ACC112 (cell line): ENCODE results near the gene HTR7.
A peak's percentile ranks its signal among the peaks of the same experiment; 100 is the strongest.
"Not testable (repeated sequence)": the region's sequence is repeated elsewhere in the genome, so short reads cannot be mapped to it uniquely, and the experiment has no call there.

ENCODE experiments used
- H2AFZ ChIP-seq: fragments of 200-600 bp; sonication (generic); one replicate; pipeline ENCODE4 v1.6.0; 2017; ENCODE audit warnings: antibody characterized with exemption, low read length; ENCODE audit not compliant: unreplicated experiment
- H3K27ac ChIP-seq: fragments of 200-600 bp; sonication (generic); 2 replicates; pipeline ENCODE4 v1.5.1; 2014; ENCODE audit warnings: low read depth, mild to moderate bottlenecking, antibody characterized with exemption, low read length, moderate library complexity
- H3K27me3 ChIP-seq: fragments of 200-600 bp; sonication (generic); 2 replicates; pipeline ENCODE4 v1.6.1; 2014; ENCODE audit warnings: mild to moderate bottlenecking, antibody characterized with exemption, low read length, moderate library complexity, mixed read lengths; ENCODE audit not compliant: insufficient read depth
- H3K36me3 ChIP-seq: fragments of 200-600 bp; sonication (generic); 2 replicates; pipeline ENCODE4 v1.6.1; 2016; ENCODE audit warnings: mild to moderate bottlenecking, antibody characterized with exemption, low read length, moderate library complexity, mixed read lengths; ENCODE audit not compliant: insufficient read depth
- H3K4me1 ChIP-seq: fragments of 200-600 bp; sonication (generic); one replicate; pipeline ENCODE4 v1.6.1; 2016; ENCODE audit warnings: low read length, mixed read lengths; ENCODE audit not compliant: insufficient read depth, unreplicated experiment, control insufficient read depth
- H3K4me3 ChIP-seq: fragments of 200-600 bp; sonication (generic); 2 replicates; pipeline ENCODE4 v1.5.1; 2014; ENCODE audit warnings: mild to moderate bottlenecking, low read depth, low read length
- H3K79me2 ChIP-seq: fragments of 200-600 bp; sonication (generic); one replicate; pipeline ENCODE4 v1.6.0; 2016; ENCODE audit warnings: low read length; ENCODE audit not compliant: control insufficient read depth, unreplicated experiment, insufficient read depth

The HTR7 gene

DNA sequence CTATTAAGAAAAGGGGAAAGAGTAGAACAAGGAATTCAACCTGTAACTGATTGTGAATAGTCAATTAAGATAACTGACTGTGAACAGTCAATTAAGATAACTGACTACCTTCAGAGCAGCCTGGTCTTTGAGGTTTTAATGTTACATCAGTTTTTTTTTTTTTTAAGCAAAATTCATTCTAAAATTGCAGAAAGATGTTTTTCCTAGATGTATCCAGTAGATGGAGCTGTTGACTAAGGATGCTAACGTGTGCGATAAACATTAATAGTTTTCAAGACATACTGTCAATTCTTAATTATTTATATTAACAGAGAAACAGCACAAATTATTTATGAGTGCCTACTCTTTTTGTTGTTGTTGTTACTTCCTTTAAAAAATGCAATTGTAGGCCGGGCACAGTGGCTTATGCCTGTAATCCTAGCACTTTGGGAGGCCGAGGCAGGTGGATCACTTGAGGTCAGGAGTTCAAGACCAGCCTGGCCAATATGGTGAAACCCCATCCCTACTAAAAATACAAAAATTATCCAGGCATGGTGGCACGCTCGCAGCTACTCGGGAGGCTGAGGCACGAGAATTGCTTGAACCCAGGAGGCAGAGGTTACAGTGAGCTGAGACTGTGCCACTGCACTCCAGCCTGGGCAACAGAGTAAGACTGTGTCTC is 22.4 kb upstream of the HTR7 start:
- H3K4me3 ChIP-seq, H3K79me2 ChIP-seq, H3K27me3 ChIP-seq, H3K27ac ChIP-seq, H2AFZ ChIP-seq: not testable (repeated sequence)
- H3K4me1 ChIP-seq, result peaks cover 15% of the 10 kb centered on the region
- peaks cover 15% of the 10 kb centered on the region; the same call in 1 of the 2 replicates for H3K36me3 ChIP-seq

DNA sequence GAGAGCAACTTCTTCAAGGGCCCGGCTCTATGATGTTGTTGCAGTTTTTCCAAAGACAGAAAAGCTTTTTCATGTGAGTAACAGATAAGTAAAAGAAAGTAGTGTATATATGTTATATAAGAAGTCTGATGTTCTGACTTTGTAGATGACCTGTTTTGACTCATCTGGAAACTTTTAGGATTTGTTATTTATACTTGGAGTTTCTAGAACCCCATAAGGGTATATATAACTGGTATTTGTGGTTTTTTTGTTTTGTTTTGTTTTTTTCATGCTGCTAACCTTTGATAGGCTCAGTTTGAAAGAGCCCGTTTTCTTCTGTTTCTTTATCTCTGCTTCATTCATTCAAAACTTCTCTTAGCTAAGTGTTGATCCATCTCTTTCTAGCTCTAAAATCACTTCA is 21.2 kb upstream of the HTR7 start:
- Histone ChIP-seq H3K79me2 (peaks cover 11% of the 10 kb centered on the region), H3K4me1 (peaks cover 6% of the 10 kb centered on the region), H2AFZ (no peak overlapping the region), H3K4me3 (no peak overlapping the region), H3K27me3 (no peaks in the 10 kb centered on the region), H3K36me3 (peaks cover 15% of the 10 kb centered on the region; the same call in 1 of the 2 replicates), H3K27ac (no peak overlapping the region)

DNA sequence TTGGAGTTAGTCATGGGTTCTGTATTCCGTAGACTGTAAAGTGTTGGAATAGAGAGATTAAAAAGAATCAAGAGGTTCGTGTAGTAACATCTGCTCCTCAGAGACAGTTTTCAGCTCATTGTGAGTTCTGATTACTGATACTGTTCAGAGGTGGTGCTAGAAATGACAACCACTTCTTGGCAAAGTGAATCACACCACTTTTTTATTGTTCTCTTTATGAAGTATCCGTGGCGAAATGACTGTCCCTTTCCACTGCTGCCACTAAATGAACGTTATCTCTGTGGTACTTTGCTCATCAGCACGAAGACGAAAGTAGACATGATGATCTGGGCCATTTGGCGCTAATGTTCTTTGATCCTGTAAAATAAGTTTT is 14.8 kb upstream of the HTR7 start:
- peaks cover 8% of the 10 kb centered on the region; the same call in 1 of the 2 replicates for H3K36me3 ChIP-seq
- peak overlapping the region; percentile 95 for H3K4me3 ChIP-seq
- peak overlapping the region; percentile 98 for H2AFZ ChIP-seq
- no peaks in the 10 kb centered on the region for H3K27me3 ChIP-seq
- H3K27ac ChIP-seq, result peak overlapping the region; percentile 39; the same call in 1 of the 2 replicates
- H3K4me1 ChIP-seq, result peaks cover 15% of the 10 kb centered on the region
- peaks cover 34% of the 10 kb centered on the region for H3K79me2 ChIP-seq

DNA sequence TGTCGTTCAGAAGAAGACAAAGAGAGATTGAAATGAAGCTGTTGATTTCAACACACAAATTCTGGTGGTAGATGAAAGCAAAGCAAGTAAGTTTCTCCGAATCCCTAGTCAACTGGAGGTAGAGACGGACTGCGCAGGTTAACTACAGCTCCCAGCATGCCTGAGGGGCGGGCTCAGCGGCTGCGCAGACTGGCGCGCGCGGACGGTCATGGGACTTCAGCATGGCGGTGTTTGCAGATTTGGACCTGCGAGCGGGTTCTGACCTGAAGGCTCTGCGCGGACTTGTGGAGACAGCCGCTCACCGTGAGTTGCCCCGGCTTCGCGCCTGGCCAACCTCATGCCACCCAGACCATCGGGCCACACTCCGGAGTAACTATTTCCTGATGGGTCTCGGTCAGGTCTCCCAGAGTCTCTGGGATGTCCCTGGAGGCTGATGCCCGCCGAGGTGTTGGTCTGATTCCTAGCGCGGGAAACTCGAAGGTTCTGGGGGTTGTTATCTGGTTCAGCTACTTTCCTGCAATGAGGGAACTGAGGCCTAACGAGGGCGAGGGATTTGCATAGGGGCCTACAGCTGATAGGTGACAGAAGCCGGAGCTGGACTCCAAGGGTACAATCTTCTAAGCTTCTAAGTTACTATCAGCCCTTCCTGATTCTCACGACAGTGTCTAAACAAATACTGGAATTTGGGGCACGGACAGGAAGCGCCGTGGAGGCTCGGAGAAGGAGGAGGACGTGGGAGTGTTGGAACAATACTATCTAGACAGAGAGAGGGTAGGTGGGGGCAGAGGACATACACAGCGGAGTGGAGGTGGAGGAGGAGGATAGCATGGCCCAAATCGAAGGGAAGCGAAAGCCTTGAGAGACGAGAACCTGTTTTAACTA is 14.2 kb upstream of the HTR7 start, which contains the start of gene RPP30:
Gene RPP30, plus strand, starts transcription at position 209 of the 882 bp plus-strand sequence. Its CDS starts 13 bp downstream, at position 222.
- Histone ChIP-seq H3K36me3 (peaks cover 8% of the 10 kb centered on the region; the same call in 1 of the 2 replicates), H3K27me3 (no peaks in the 10 kb centered on the region), H3K27ac (peak within 1 kb of the TSS; percentile 39; the same call in 1 of the 2 replicates), H2AFZ (peak within 1 kb of the TSS; percentile 98), H3K4me3 (peak within 1 kb of the TSS; percentile 95), H3K79me2 (peaks cover 34% of the 10 kb centered on the region), H3K4me1 (peaks cover 15% of the 10 kb centered on the region)

DNA sequence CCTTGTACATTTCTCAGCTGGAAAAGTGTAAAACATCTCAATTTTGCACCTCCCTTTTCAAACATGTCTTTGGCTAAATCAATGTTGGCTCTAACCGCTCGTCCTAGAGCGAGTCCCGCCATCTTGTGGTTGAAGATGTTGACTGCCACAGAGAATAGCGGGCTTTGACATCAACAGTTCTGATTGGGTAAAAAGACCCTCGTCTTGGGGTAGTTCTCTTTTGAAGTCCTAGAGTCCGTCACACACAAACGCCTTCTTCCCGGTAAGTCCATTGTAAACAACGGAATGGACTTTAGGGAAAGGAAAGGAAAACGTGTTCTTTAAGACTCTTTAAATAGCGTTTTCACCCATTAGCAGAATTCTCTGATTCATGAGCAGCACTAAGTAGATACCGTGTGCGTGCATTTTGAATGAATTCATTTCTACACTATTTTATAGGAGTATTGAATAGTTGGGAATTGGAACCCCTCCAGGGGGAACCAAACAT is 13.5 kb upstream of the HTR7 start:
- peak overlapping the region; percentile 39; the same call in 1 of the 2 replicates for H3K27ac ChIP-seq
- H3K79me2 ChIP-seq, result peaks cover 34% of the 10 kb centered on the region
- H3K27me3 ChIP-seq, result no peaks in the 10 kb centered on the region
- peak overlapping the region; percentile 98 for H2AFZ ChIP-seq
- H3K36me3 ChIP-seq, result peaks cover 5% of the 10 kb centered on the region; the same call in 1 of the 2 replicates
- H3K4me1 ChIP-seq, result peaks cover 15% of the 10 kb centered on the region
- peak overlapping the region; percentile 95 for H3K4me3 ChIP-seq

DNA sequence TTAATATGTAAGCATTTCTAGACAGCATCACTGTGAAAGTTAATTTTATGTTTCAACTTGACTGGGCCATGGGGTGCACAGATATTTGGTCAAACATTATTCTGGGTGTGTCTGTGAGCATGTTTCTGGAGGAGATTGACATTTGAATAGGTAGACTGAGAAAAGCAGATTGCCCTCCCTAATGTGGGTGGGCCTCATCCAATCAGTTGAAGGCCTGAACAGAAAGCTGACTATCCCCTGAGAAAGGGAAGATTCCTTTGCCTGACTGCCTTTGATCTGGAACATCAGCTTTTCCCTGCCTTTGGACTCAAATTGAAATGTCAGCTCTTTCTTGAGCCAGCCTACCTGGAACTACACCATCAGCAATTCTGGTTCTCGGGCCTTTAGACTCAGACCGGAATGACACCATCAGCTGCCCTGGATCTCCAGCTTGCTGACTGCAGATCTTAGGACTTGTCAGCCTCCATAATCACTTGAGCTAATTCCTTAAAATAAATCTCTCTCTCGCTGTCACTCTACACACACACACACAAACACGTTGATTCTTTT is 8.3 kb upstream of the HTR7 start:
- Histone ChIP-seq H3K4me3 (no peak overlapping the region), H3K79me2 (no peaks in the 10 kb centered on the region), H2AFZ (no peak overlapping the region), H3K27ac (no peak overlapping the region), H3K27me3 (no peaks in the 10 kb centered on the region), H3K4me1 (no peaks in the 10 kb centered on the region), H3K36me3 (no peaks in the 10 kb centered on the region)

DNA sequence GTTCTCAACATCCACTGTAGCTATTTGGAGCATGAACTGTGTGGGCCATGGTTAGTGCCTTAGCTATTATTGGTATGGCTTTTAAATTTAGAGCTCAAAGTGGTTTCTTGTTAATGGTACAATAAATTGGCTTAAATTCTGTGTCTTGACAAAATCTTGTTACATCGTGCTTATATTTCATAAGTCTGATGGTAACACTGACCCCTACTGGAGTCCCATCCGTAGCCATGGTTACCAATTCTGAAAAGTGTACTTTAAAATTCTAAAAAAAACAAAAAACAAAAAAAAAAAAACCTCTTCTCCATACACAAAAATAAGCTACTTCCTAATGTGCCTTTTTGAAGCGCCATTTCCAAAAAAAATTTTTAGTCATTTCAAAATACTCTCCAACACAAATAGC is 7.6 kb upstream of the HTR7 start:
- H2AFZ ChIP-seq, result no peak overlapping the region
- H3K27ac ChIP-seq, result no peak overlapping the region
- H3K36me3 ChIP-seq, result no peaks in the 10 kb centered on the region
- no peak overlapping the region for H3K4me3 ChIP-seq
- H3K27me3 ChIP-seq, result no peaks in the 10 kb centered on the region
- H3K79me2 ChIP-seq, result no peaks in the 10 kb centered on the region
- peaks cover 3% of the 10 kb centered on the region for H3K4me1 ChIP-seq

DNA sequence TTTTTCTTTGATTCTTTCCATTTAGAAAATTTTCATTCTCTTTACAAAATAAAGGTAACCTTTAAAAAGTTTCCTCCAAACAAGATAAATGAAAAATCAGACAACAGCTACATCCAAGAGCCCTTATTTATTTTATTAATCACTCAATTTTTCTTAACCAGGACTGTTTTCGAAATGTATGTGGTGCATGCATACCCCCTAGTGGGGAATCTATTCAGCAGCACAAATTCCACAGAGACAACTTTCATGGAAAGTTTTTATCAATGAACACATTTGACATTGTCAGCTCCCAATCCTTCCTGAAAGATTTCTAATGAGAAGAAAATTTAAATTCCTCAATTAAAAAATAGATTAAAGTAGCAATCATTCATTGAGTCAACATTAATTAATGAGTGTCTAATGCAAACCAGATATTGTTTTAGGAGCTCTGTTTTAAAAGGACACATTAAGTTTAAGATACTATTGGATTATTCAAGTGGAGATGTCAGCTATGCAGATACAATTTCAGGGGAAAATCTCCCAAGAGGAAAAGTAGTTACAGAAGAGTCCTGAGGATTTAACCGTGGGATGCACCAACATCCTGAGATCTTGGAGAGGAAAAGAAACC is 5.2 kb upstream of the HTR7 start:
- Histone ChIP-seq H3K27ac (no peak overlapping the region), H3K79me2 (no peaks in the 10 kb centered on the region), H2AFZ (no peak overlapping the region), H3K4me3 (no peak overlapping the region), H3K36me3 (no peaks in the 10 kb centered on the region), H3K4me1 (peaks cover 16% of the 10 kb centered on the region), H3K27me3 (no peaks in the 10 kb centered on the region)

DNA sequence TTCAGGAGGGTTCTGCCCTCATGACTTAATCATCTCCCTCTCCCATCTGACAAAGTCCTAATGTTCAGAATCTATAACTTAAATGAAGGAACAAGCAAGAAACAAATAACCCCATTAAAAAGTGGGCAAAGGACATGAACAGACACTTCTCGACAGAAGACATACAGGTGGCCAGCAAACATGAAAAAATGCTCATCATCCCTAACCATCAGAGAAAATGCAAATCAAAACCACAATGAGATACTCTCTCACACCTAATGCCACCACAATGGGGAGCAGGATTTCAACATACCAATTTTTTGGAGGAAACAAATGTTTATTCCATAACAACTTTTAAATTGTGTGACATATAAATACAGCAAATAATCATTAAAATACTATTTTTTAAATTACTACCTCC is 3.0 kb upstream of the HTR7 start:
- Histone ChIP-seq H3K79me2 (peaks cover 7% of the 10 kb centered on the region), H3K27me3 (no peaks in the 10 kb centered on the region), H3K4me3 (no peak overlapping the region), H3K36me3 (no peaks in the 10 kb centered on the region), H3K27ac (no peak overlapping the region), H2AFZ (no peak overlapping the region), H3K4me1 (peaks cover 16% of the 10 kb centered on the region)

DNA sequence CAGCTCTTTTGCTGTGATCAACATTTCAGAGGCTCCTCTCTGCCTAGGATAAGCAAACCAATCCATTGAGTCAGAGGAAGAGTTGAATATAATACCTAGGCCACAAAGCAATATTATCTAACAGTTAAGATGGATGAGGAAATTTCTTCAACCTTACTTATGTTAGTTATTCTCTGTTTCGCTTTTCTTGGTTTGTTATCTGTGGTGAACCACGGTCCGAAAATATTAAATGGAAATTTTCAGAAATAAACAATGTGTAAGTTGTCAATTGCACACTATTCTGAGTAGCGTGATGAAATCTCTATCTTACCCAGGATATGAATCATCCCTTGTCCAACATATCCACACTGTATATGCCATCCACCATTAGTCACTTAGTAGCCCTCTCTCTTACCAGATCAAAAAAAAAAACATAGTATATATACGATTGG is 1.5 kb upstream of the HTR7 start:
- H3K27me3 ChIP-seq, result no peaks in the 10 kb centered on the region
- peak overlapping the region; percentile 80 for H3K27ac ChIP-seq
- peak overlapping the region; percentile 85 for H3K4me3 ChIP-seq
- peaks cover 13% of the 10 kb centered on the region for H3K79me2 ChIP-seq
- H3K36me3 ChIP-seq, result no peaks in the 10 kb centered on the region
- H2AFZ ChIP-seq, result peak overlapping the region; percentile 80
- H3K4me1 ChIP-seq, result peaks cover 21% of the 10 kb centered on the region
